Natural killer cell (primary cell): ENCODE measurements around the gene CUEDC1. TPM values are rescaled to one million over a fixed set of nuclear protein-coding genes. Genes with fewer than 3 reads are reported as not detected.

ENCODE experiments used
- ATAC-seq, 3 donors: fragments of 150-1000 bp in 2 of 3; fragments of 200-7000 bp in 1 of 3; cut with Tn5 transposase; 1 replicate in 1 of 3; 2 replicates in 2 of 3; pipeline ENCODE4 v1.10.0; 2021; ENCODE audit warnings: mild to moderate bottlenecking in 2 of 3, moderate library complexity in 2 of 3
- DNase-seq, 2 donors: peaks; one replicate each; pipeline versions ENCODE4 v3.0.0 to v3.0.0-alpha.2; 2013 to 2021; ENCODE audit warnings: mixed read lengths in 1 of 2
- H3K27ac ChIP-seq: one replicate; pipeline ENCODE4 v1.5.1; 2013; ENCODE audit warnings: mild to moderate bottlenecking, low read length
- H3K27me3 ChIP-seq: one replicate; pipeline ENCODE4 v1.6.1; 2013; ENCODE audit warnings: low read length; ENCODE audit not compliant: control insufficient read depth, insufficient read depth
- H3K36me3 ChIP-seq: one replicate; pipeline ENCODE4 v1.6.1; 2013; ENCODE audit warnings: low read length; ENCODE audit not compliant: control insufficient read depth, insufficient read depth
- H3K4me1 ChIP-seq: one replicate; pipeline ENCODE4 v1.6.1; 2013; ENCODE audit warnings: low read length; ENCODE audit not compliant: control insufficient read depth, insufficient read depth
- H3K4me3 ChIP-seq: one replicate; pipeline ENCODE4 v1.5.1; 2013; ENCODE audit warnings: low read length
- H3K9me3 ChIP-seq: one replicate; pipeline ENCODE4 v1.6.1; 2013; ENCODE audit warnings: low read length; ENCODE audit not compliant: control insufficient read depth, insufficient read depth
- H3K27ac Mint-ChIP-seq, 2 donors: one replicate each; pipeline ENCODE4 v1.8.0; 2022; ENCODE audit warnings: mild to moderate bottlenecking in 2 of 2, mixed read lengths in 2 of 2, moderate library complexity in 1 of 2
- H3K27me3 Mint-ChIP-seq, 2 donors: one replicate each; pipeline ENCODE4 v1.8.0; 2022; ENCODE audit warnings: low read depth in 2 of 2, mixed read lengths in 2 of 2
- H3K36me3 Mint-ChIP-seq: one replicate; pipeline ENCODE4 v1.8.0; 2022; ENCODE audit warnings: mixed read lengths
- H3K4me1 Mint-ChIP-seq, 2 donors: one replicate each; pipeline ENCODE4 v1.8.0; 2022; ENCODE audit warnings: mixed read lengths in 2 of 2
- H3K4me3 Mint-ChIP-seq: one replicate; pipeline ENCODE4 v1.8.0; 2022; ENCODE audit warnings: mild to moderate bottlenecking, moderate library complexity, mixed read lengths
- H3K9me3 Mint-ChIP-seq, 2 donors: one replicate each; pipeline ENCODE4 v1.8.0; 2022; ENCODE audit warnings: mixed read lengths in 2 of 2
- WGBS: methylation state at CpG from one replicate; pipeline ENCODE4 v1.1.7; 2013; ENCODE audit warnings: missing lambda C conversion rate; ENCODE audit not compliant: insufficient coverage; 5-methylcytosine and 5-hydroxymethylcytosine counted together
- intact Hi-C: fragments of 100-400 bp; cut with micrococcal nuclease; formaldehyde crosslinking; loops from one replicate; pipeline ENCODE4 v1.14.2; 2022
- total RNA-seq, 4 donors: library from RNA; stranded (reverse); fragments of 120-200 nt in 1 of 4; gene quantifications; one replicate each; pipeline versions ENCODE4 v1.2.3 to v1.2.4, GENCODE V29; 2013 to 2022
- TF ChIP-seq, protein P1 (sequence below): fragments of 200-600 bp; IDR thresholded peaks from one replicate; pipeline ENCODE4 v1.8.0; 2022; ENCODE audit warnings: antibody characterized with exemption

CUEDC1 gene
- total RNA-seq, 3 donors from 2014 or later (not counting 1 experiment from before 2014, with no cell fraction given), result 1.5 to 3.7 (median 2.6) TPM

DNA sequence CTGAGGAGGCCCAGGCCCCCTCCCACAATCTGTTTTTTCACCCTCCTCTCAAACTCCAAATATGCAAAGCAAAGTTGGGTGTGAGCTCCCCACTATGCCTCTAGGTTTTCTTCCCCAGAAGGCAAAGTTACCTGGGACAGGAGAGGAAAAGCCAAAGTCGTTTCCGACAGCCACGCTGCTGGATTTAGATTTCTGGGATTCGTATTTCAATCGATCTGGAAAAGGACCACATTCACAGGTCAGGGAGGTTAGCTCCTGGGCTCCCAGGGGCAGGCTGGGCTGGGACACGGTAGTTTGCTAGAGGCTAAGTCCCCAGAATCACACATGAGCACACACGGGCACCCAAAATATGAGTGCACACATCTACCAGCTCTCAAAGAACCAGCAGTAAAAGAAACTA lies 84.1 kb downstream of the CUEDC1 start:
- peaks cover 50% of the 10 kb centered on the region for H3K4me1 ChIP-seq
- no peak overlapping the region for H3K27ac Mint-ChIP-seq
- intact Hi-C loops, result no loop called here

DNA sequence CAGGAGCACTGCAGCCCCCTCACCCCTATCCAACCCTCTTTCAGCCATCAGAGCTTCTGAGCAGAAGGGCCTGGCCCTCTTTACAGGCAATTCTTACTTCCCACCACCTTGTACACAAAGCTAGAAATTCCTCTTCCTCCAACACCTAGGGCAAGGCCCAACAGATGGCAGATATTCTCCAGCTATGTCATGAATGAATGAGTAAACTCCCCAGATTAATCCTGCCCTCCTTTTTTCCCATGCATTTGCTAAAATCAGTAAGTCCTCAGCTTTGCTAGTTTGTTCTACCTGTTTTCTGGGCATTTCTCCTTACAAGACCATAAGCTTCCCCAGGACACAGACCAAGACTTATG lies 85.0 kb downstream of the CUEDC1 start:
- peaks cover 50% of the 10 kb centered on the region for H3K4me1 ChIP-seq
- Mint-ChIP-seq H3K27ac (no peak overlapping the region), H3K9me3 (no peaks in the 10 kb centered on the region), H3K27me3 (peaks cover 16 to 33% of the 10 kb centered on the region in 2 donors), H3K4me1 (peaks cover 0 to 5% of the 10 kb centered on the region in 2 donors), H3K36me3 (no peaks in the 10 kb centered on the region), H3K4me3 (no peak overlapping the region)
- DNase-seq (no peak), ATAC-seq (no peak)
- H3K27me3 ChIP-seq, result peaks cover 17% of the 10 kb centered on the region
- H3K36me3 ChIP-seq, result no peaks in the 10 kb centered on the region
- H3K9me3 ChIP-seq, result no peaks in the 10 kb centered on the region
- H3K27ac ChIP-seq, result no peak overlapping the region
- TF ChIP-seq, protein P1, sequence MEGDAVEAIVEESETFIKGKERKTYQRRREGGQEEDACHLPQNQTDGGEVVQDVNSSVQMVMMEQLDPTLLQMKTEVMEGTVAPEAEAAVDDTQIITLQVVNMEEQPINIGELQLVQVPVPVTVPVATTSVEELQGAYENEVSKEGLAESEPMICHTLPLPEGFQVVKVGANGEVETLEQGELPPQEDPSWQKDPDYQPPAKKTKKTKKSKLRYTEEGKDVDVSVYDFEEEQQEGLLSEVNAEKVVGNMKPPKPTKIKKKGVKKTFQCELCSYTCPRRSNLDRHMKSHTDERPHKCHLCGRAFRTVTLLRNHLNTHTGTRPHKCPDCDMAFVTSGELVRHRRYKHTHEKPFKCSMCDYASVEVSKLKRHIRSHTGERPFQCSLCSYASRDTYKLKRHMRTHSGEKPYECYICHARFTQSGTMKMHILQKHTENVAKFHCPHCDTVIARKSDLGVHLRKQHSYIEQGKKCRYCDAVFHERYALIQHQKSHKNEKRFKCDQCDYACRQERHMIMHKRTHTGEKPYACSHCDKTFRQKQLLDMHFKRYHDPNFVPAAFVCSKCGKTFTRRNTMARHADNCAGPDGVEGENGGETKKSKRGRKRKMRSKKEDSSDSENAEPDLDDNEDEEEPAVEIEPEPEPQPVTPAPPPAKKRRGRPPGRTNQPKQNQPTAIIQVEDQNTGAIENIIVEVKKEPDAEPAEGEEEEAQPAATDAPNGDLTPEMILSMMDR, result no peak
- H3K4me3 ChIP-seq, result no peak overlapping the region
- intact Hi-C loops, result no loop called here

More for the DNA sequence above, 84.1 kb downstream of the CUEDC1 start:
- 93% methylated on average over 7 of the region's 7 CpGs for WGBS
- H3K27ac ChIP-seq, result no peak overlapping the region
- ATAC-seq (no peak), DNase-seq (no peak)
- TF ChIP-seq, protein P1, result no peak
- Mint-ChIP-seq H3K4me1 (peaks cover 0 to 5% of the 10 kb centered on the region in 2 donors), H3K36me3 (no peaks in the 10 kb centered on the region), H3K9me3 (no peaks in the 10 kb centered on the region), H3K4me3 (no peak overlapping the region), H3K27me3 (peaks cover 18 to 37% of the 10 kb centered on the region in 2 donors)
- H3K27me3 ChIP-seq, result peaks cover 17% of the 10 kb centered on the region
- H3K4me3 ChIP-seq, result no peak overlapping the region
- no peaks in the 10 kb centered on the region for H3K9me3 ChIP-seq
- H3K36me3 ChIP-seq, result no peaks in the 10 kb centered on the region

DNA sequence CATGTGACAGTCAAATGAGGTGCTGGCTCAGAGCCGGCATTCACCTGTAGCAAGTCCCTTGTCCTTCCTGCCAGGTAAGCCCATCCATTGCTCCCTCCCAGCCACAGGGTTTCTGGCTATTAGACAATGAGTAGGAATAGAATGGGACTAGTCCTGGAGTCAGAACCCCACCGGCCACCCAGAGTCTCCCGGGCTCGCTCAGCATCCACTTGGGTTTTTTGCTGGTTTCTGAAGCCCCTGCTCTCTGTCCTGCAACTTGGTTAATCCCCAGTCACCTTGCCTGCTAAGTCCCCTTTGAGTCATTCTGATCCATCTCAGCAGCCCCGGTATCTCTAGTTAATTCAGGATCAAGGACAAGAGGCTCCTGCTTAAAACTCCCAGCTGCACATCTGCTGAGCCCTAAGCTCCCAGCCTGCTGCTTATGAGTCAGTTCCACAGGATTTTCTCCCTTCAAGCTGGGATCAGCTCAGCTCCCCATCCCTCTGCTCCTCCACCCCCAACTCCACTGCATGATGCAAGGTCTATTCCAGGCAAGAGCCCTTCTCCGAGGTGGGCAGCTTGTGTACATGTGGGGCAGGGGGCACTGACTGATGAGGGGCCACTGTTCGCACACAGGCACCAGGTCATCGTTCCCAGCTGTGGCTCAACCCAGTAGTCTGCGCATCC lies 85.5 kb downstream of the CUEDC1 start:
- DNase-seq (no peak), ATAC-seq (no peak)
- Histone ChIP-seq H3K4me3 (no peak overlapping the region), H3K36me3 (no peaks in the 10 kb centered on the region), H3K9me3 (no peaks in the 10 kb centered on the region), H3K27me3 (peaks cover 13% of the 10 kb centered on the region), H3K4me1 (peaks cover 45% of the 10 kb centered on the region), H3K27ac (no peak overlapping the region)
- WGBS, result 94% methylated on average over 9 of the region's 9 CpGs
- Mint-ChIP-seq H3K4me1 (peaks cover 0 to 5% of the 10 kb centered on the region in 2 donors), H3K27ac (no peak overlapping the region), H3K4me3 (no peak overlapping the region), H3K9me3 (no peaks in the 10 kb centered on the region), H3K36me3 (no peaks in the 10 kb centered on the region), H3K27me3 (peaks cover 16 to 32% of the 10 kb centered on the region in 2 donors)
- intact Hi-C loops, result no loop called here
- TF ChIP-seq, protein P1, result no peak
